T-cell (primary cell): ENCODE results near the gene LRRC51. TPM values are rescaled to one million over a fixed set of nuclear protein-coding genes. Genes with fewer than 3 reads are reported as not detected.
A peak's percentile ranks its signal among the peaks of the same experiment; 100 is the strongest.
"Not testable (repeated sequence)": the region's sequence is repeated elsewhere in the genome, so short reads cannot be mapped to it uniquely, and the experiment has no call there.

ENCODE experiments used
- ATAC-seq, 4 experiments: fragments of 200-7000 bp in 3 of 4; fragments of 150-1000 bp in 1 of 4; cut with Tn5 transposase; replicated peaks in 1 of 4; 1 replicate in 3 of 4; 2 replicates in 1 of 4; pipeline ENCODE4 v1.10.0; 2021; ENCODE audit warnings: moderate library complexity in 3 of 4, mild to moderate bottlenecking in 2 of 4, moderate number of reproducible peaks in 1 of 4
- CTCF ChIA-PET, 2 donors: fragments of 300-600 bp; sonication (Branson Sonifier 250); formaldehyde crosslinking; loops; one replicate each; lab custom pipeline; 2022; ENCODE audit warnings: antibody characterized with exemption in 2 of 2; lab: Charles Lee
- POLR2A ChIA-PET, 2 donors: fragments of 300-600 bp; sonication (Branson Sonifier 250); formaldehyde crosslinking; loops; one replicate each; lab custom pipeline; 2022; ENCODE audit warnings: antibody characterized with exemption in 2 of 2; lab: Charles Lee
- DNase-seq, 35 experiments: peaks; one replicate each; pipeline versions ENCODE4 v3.0.0 to v3.0.0-alpha.2; 2013 to 2023
- H3K27ac ChIP-seq: one replicate; pipeline ENCODE4 v1.5.1; 2013; ENCODE audit warnings: low read length
- H3K27me3 ChIP-seq, 2 experiments: replicated peaks in 1 of 2; 1 replicate in 1 of 2; 2 replicates in 1 of 2; pipeline versions ENCODE4 v1.6.1 to v1.7.0; 2013; ENCODE audit warnings: low read length in 1 of 2, mixed read lengths in 1 of 2; ENCODE audit not compliant: control insufficient read depth in 2 of 2, insufficient read depth in 2 of 2; ENCODE audit errors: extremely low read depth in 1 of 2
- H3K36me3 ChIP-seq, 2 donors: 1 replicate in 1 of 2; 2 replicates in 1 of 2; pipeline versions ENCODE4 v1.6.1 to v1.7.0; 2013; ENCODE audit warnings: low read length in 1 of 2; ENCODE audit not compliant: control insufficient read depth in 2 of 2, insufficient read depth in 1 of 2; ENCODE audit errors: extremely low read depth in 1 of 2
- H3K4me1 ChIP-seq, 2 experiments: 1 replicate in 1 of 2; 2 replicates in 1 of 2; pipeline versions ENCODE4 v1.6.1 to v1.7.0; 2013; ENCODE audit warnings: low read length in 2 of 2, mixed read lengths in 1 of 2; ENCODE audit not compliant: insufficient read depth in 2 of 2, control insufficient read depth in 1 of 2; ENCODE audit errors: extremely low read depth in 1 of 2
- H3K4me3 ChIP-seq, 2 donors: 1 replicate in 1 of 2; 2 replicates in 1 of 2; pipeline versions ENCODE4 v1.5.1 to v1.7.0; 2013; ENCODE audit warnings: mild to moderate bottlenecking in 2 of 2, low read length in 1 of 2, moderate library complexity in 1 of 2; ENCODE audit not compliant: control insufficient read depth in 1 of 2; ENCODE audit errors: extremely low read depth in 1 of 2
- H3K9me3 ChIP-seq: 2 replicates; pipeline ENCODE4 v1.7.0; 2013
- H3K27ac Mint-ChIP-seq, 2 donors: one replicate each; pipeline ENCODE4 v1.8.0; 2020 to 2021; ENCODE audit warnings: mild to moderate bottlenecking in 2 of 2, mixed read lengths in 2 of 2
- H3K27me3 Mint-ChIP-seq, 2 donors: one replicate each; pipeline ENCODE4 v1.8.0; 2021 to 2022; ENCODE audit warnings: mixed read lengths in 2 of 2
- H3K36me3 Mint-ChIP-seq: one replicate; pipeline ENCODE4 v1.8.0; 2021; ENCODE audit warnings: mixed read lengths
- H3K4me1 Mint-ChIP-seq, 3 donors: one replicate each; pipeline ENCODE4 v1.8.0; 2020 to 2022; ENCODE audit warnings: mixed read lengths in 3 of 3, mild to moderate bottlenecking in 1 of 3
- H3K4me3 Mint-ChIP-seq, 3 donors: one replicate each; pipeline ENCODE4 v1.8.0; 2020 to 2022; ENCODE audit warnings: mild to moderate bottlenecking in 3 of 3, mixed read lengths in 3 of 3, moderate library complexity in 3 of 3
- H3K9me3 Mint-ChIP-seq, 3 donors: one replicate each; pipeline ENCODE4 v1.8.0; 2020 to 2022; ENCODE audit warnings: mixed read lengths in 3 of 3
- WGBS: methylation state at CpG from one replicate; pipeline ENCODE4 v1.1.5; 2013; ENCODE audit warnings: missing lambda C conversion rate; ENCODE audit not compliant: insufficient coverage; 5-methylcytosine and 5-hydroxymethylcytosine counted together
- total RNA-seq, 35 experiments: library from RNA in 6 of 35; stranded (reverse) in 6 of 35; fragments of 120-200 nt in 1 of 35; gene quantifications; one replicate each; pipeline versions ENCODE4 v1.2.1 to v1.2.4 and lab custom pipeline; 2013 to 2026

The LRRC51 gene
- total RNA-seq, 5 donors from 2014 or later (not counting 1 experiment from before 2014, with no cell fraction given): 2.5 to 5.1 (median 3.7) TPM

DNA sequence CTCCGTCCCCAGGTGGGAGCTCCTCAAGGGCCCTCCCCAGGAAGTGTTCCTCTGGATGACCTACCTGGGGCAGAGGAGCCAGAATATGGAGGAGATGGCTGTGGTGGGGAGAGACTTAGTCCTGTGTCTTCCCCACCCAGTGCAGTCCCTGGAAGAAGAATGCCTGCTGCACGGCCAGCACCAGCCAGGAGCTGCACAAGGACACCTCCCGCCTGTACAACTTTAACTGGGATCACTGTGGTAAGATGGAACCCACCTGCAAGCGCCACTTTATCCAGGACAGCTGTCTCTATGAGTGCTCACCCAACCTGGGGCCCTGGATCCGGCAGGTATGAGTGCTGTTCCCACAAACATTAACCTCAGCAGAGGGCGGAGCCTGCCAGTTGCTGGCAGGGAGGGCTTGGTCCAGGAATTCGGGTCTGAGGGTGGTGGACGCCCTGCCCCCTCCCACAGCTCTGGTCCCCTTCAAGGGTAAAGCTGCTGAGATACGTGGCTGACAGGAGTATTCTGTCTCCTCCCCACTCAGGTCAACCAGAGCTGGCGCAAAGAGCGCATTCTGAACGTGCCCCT is 58.3 kb downstream of the LRRC51 start:
- no peak for ATAC-seq
- no peak for DNase-seq
- H3K4me1 ChIP-seq: peaks cover 0 to 2% of the 10 kb centered on the region in 2 experiments
- H3K27ac ChIP-seq: no peak overlapping the region
- H3K4me3 ChIP-seq: no peak overlapping the region
- Mint-ChIP-seq H3K27me3 (peaks cover 14 to 19% of the 10 kb centered on the region in 2 donors), H3K27ac (no peak overlapping the region), H3K36me3 (no peaks in the 10 kb centered on the region), H3K4me3 (no peak overlapping the region), H3K4me1 (peaks cover 3 to 13% (median 9%) of the 10 kb centered on the region in 3 donors), H3K9me3 (no peaks in the 10 kb centered on the region)
- H3K36me3 ChIP-seq: no peaks in the 10 kb centered on the region
- no peaks in the 10 kb centered on the region for H3K9me3 ChIP-seq
- ChIA-PET POLR2A (no interaction called here), CTCF (interaction anchor here in 1 of 2 donors (1.1 kb wide), 1 partner anchor 11 kb away, joined by 3 read pairs; no protein-coding TSS in a partner anchor)
- 95% methylated on average over 7 of the region's 12 CpGs for WGBS
- peaks cover 0 to 4% of the 10 kb centered on the region in 2 experiments for H3K27me3 ChIP-seq

DNA sequence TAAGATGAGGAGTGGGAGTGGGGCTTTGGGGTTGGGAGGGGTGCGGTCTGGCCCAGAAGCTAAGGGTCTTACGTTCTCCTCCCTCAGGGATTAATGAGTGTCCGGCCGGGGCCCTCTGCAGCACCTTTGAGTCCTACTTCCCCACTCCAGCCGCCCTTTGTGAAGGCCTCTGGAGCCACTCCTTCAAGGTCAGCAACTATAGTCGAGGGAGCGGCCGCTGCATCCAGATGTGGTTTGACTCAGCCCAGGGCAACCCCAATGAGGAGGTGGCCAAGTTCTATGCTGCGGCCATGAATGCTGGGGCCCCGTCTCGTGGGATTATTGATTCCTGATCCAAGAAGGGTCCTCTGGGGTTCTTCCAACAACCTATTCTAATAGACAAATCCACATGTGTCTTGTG is 58.9 kb downstream of the LRRC51 start:
- Histone ChIP-seq H3K36me3 (no peaks in the 10 kb centered on the region), H3K9me3 (no peaks in the 10 kb centered on the region), H3K27ac (no peak overlapping the region), H3K4me3 (no peak overlapping the region), H3K4me1 (peaks cover 0 to 3% of the 10 kb centered on the region in 2 experiments), H3K27me3 (peaks cover 0 to 4% of the 10 kb centered on the region in 2 experiments)
- 94% methylated on average over 3 of the region's 11 CpGs for WGBS
- ATAC-seq (no peak), DNase-seq (no peak)
- CTCF ChIA-PET: interaction anchor here in 1 of 2 donors (0.7 to 1.1 kb wide), 2 partner anchors 10 to 114 kb away, joined by 3 read pairs; no protein-coding TSS in a partner anchor
- Mint-ChIP-seq H3K27me3 (peaks cover 15 to 19% of the 10 kb centered on the region in 2 donors), H3K9me3 (no peaks in the 10 kb centered on the region), H3K27ac (no peak overlapping the region), H3K4me1 (peaks cover 4 to 14% (median 10%) of the 10 kb centered on the region in 3 donors), H3K36me3 (no peaks in the 10 kb centered on the region), H3K4me3 (no peak overlapping the region)
- POLR2A ChIA-PET: no interaction called here

DNA sequence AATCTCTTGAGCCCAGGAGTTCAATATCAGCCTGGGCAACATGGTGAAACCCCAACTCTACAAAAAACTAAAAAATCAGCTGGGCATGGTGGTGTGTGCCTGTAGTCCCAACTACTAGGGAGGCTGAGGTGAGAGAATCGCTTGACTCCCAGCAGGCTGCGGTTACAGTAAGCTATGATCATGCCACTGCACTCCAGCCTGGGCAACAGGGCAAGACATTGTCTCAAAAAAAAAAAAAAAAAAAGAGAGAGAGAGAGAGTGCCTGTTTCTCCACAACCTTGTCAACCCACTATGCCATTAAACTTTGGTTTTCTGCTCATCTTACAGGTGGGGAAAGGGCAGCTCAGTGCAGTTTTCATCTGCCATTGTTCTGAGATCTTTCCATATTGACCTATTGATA is 60.0 kb downstream of the LRRC51 start:
- Histone ChIP-seq H3K9me3 (no peaks in the 10 kb centered on the region), H3K36me3 (no peaks in the 10 kb centered on the region), H3K4me1 (peaks cover 0 to 3% of the 10 kb centered on the region in 2 experiments), H3K4me3 (no peak overlapping the region), H3K27ac (no peak overlapping the region), H3K27me3 (peaks cover 0 to 8% of the 10 kb centered on the region in 2 experiments)
- peaks cover 15% of the 10 kb centered on the region in 2 donors for H3K27me3 Mint-ChIP-seq
- ChIA-PET CTCF (interaction anchor here (0.5 to 1.3 kb wide), 4 partner anchors 44 to 232 kb away, joined by 3 to 5 read pairs (median 4); no protein-coding TSS in a partner anchor), POLR2A (no interaction called here)
- DNase-seq (no peak), ATAC-seq (no peak)
- no peaks in the 10 kb centered on the region for H3K9me3 Mint-ChIP-seq
- H3K36me3 Mint-ChIP-seq: no peaks in the 10 kb centered on the region
- H3K4me1 Mint-ChIP-seq: peaks cover 4 to 14% (median 10%) of the 10 kb centered on the region in 3 donors
- H3K27ac Mint-ChIP-seq: peak overlapping the region in 1 of 2 donors; percentile 11
- H3K4me3 Mint-ChIP-seq: no peak overlapping the region
- 92% methylated on average over 2 of the region's 2 CpGs for WGBS

DNA sequence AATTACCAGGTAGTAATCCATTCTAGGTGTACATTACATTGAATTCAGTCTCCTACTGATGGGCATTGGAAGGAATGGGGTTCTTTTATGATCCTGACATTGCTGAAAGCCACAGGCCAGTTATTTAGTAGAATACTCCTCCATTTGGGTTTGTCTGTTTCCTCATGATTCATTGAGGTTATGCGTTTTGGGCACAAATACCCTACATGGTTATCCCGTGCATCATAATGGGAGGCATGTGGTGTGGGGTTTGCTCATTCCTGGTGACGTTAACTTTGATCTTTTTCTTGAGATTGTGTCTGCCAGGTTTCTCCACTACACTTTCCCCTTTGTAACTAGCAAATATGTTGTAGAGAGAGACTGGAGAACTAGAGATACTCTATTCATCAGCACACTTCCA is 60.4 kb downstream of the LRRC51 start:
- Histone ChIP-seq H3K4me1 (peaks cover 0 to 3% of the 10 kb centered on the region in 2 experiments), H3K27ac (no peak overlapping the region), H3K4me3 (no peak overlapping the region), H3K27me3 (peaks cover 0 to 8% of the 10 kb centered on the region in 2 experiments), H3K36me3 (no peaks in the 10 kb centered on the region), H3K9me3 (no peaks in the 10 kb centered on the region)
- H3K27ac Mint-ChIP-seq: peak overlapping the region in 1 of 2 donors; percentile 11
- no CpG with 5 or more reads among the region's 3 CpGs for WGBS
- H3K4me1 Mint-ChIP-seq: peaks cover 4 to 14% (median 10%) of the 10 kb centered on the region in 3 donors
- ChIA-PET POLR2A (no interaction called here), CTCF (interaction anchor here in 1 of 2 donors (0.5 to 1.3 kb wide), 2 partner anchors 116 to 206 kb away, joined by 4 to 5 read pairs; no protein-coding TSS in a partner anchor)
- no peaks in the 10 kb centered on the region for H3K36me3 Mint-ChIP-seq
- H3K4me3 Mint-ChIP-seq: no peak overlapping the region
- peaks cover 15% of the 10 kb centered on the region in 2 donors for H3K27me3 Mint-ChIP-seq
- DNase-seq: no peak
- ATAC-seq: peak in 3 of 4 experiments; percentile 21 to 47 (median 25)
- H3K9me3 Mint-ChIP-seq: no peaks in the 10 kb centered on the region

DNA sequence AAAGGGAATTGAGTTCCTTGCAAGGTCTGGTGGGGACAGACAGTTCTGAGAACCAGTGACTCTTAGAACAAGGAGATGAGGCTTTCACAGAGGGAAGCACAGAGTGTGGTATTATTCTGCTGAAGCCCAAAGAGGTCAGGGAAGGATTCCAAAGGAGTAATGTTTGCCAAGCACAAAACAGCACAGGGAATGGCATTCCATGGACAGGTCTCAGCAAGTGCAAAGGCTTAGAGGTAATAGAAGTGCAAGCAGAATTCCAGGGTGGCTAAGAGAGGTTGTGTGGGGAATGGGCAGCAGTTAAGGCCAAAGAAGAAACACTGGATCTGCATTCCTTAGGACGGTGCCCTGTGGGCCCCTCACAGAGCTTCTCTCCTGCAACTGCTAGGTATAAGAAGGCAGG is 61.4 kb downstream of the LRRC51 start:
- H3K4me3 ChIP-seq, POLR2A ChIA-PET, H3K27ac ChIP-seq, H3K9me3 ChIP-seq, H3K36me3 Mint-ChIP-seq, H3K4me1 ChIP-seq, ATAC-seq, H3K36me3 ChIP-seq, H3K4me3 Mint-ChIP-seq, H3K27me3 ChIP-seq, H3K27ac Mint-ChIP-seq, H3K9me3 Mint-ChIP-seq, DNase-seq: not testable (repeated sequence)
- CTCF ChIA-PET: interaction anchor here in 1 of 2 donors (1.3 kb wide), 1 partner anchor 117 kb away, joined by 5 read pairs; no protein-coding TSS in a partner anchor
- H3K27me3 Mint-ChIP-seq: peaks cover 15% of the 10 kb centered on the region in 2 donors
- no CpG with 5 or more reads among the region's 1 CpG for WGBS
- H3K4me1 Mint-ChIP-seq: peaks cover 4 to 14% (median 10%) of the 10 kb centered on the region in 3 donors

DNA sequence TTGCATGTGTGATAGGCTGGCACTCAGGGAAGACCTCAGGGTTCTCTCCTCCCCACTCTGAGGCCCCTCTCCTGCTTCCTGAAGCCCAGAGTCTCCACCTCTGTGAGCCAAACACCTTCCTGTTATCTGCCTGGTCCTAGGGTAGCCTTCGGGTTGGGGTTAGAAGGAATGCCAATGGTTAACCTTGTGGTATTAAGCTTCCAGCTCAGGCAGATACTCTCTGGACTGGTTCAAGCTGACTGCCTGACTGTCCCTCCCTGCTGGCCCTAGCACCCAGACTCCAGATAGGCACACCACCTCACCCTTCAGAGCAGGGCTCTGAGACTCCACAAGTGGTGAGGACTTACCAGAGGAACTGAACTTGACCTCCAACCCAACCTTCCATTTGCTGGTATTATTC is 61.9 kb downstream of the LRRC51 start:
- H3K27ac ChIP-seq, H3K4me3 Mint-ChIP-seq, H3K36me3 ChIP-seq, DNase-seq, H3K27ac Mint-ChIP-seq, H3K36me3 Mint-ChIP-seq, H3K4me1 ChIP-seq, ATAC-seq, H3K27me3 ChIP-seq, H3K9me3 Mint-ChIP-seq, POLR2A ChIA-PET, H3K4me3 ChIP-seq, H3K9me3 ChIP-seq: not testable (repeated sequence)
- CTCF ChIA-PET: interaction anchor here in 1 of 2 donors (3.0 kb wide), 1 partner anchor 165 kb away, joined by 22 read pairs; no protein-coding TSS in a partner anchor
- H3K27me3 Mint-ChIP-seq: peaks cover 15% of the 10 kb centered on the region in 2 donors
- H3K4me1 Mint-ChIP-seq: peaks cover 4 to 14% (median 10%) of the 10 kb centered on the region in 3 donors
- WGBS: no CpG with 5 or more reads among the region's 1 CpG
